Stimulated activated CD4-positive, alpha-beta T cell treated with anti-CD3 and anti-CD28 coated beads, Interleukin-15, amount 100 ng/mL, for 1 hour (primary cell): ENCODE results near the gene SNRPE.

ENCODE experiments used
- DNase-seq, 2 donors: peaks; one replicate each; pipeline ENCODE4 v3.0.0-alpha.2; 2020; ENCODE audit warnings: low read depth in 1 of 2, low spot score in 1 of 2

SNRPE gene

DNA sequence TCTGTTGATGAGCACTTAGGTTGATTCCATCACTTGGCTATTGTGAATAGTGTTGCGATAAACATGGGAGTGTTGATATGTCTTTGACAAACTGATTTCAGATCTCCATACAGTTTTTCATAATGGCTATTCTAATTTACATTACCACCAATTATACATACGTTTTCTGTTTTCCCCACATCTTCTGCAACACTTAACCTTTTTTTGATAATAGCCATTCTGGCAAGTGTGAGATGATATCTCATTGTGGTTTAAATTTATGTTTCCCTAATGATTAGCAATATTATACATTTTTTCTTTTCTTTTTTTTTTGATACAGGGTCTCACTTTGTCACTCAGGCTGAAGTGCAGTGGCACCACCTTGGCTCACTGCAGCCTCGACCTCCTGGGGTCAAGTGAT, 17.0 kb downstream of the SNRPE start:
- no peak for DNase-seq

- DNase-seq = no peak
Measured at GRCh38 chr1:203880606-203881005, 19.2 kb downstream of the SNRPE start.

- DNase-seq = no peak
Measured at GRCh38 chr1:203888807-203889251, 27.4 kb downstream of the SNRPE start.

- no peak for DNase-seq
Measured at GRCh38 chr1:203891950-203892349, 30.6 kb downstream of the SNRPE start.

- no peak for DNase-seq
Measured at GRCh38 chr1:203898458-203899352, 37.3 kb downstream of the SNRPE start.

DNA sequence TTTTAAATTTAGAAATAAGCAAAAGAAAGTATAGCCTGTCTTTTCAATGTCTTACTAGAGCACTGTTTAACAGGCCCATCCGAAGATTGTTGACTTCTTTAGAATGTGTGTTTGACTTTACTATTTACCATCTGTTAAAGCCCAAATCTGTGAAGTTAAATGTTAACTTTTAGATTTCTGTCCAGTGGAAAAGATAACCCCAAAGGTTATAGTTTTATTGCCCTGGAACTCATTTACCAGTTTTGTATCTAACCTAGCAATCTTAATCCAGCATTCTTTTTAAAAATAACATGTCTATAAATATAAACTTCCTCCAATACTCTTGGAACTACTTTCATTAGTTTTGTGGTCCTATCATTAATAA, 37.9 kb downstream of the SNRPE start:
- no peak for DNase-seq

DNA sequence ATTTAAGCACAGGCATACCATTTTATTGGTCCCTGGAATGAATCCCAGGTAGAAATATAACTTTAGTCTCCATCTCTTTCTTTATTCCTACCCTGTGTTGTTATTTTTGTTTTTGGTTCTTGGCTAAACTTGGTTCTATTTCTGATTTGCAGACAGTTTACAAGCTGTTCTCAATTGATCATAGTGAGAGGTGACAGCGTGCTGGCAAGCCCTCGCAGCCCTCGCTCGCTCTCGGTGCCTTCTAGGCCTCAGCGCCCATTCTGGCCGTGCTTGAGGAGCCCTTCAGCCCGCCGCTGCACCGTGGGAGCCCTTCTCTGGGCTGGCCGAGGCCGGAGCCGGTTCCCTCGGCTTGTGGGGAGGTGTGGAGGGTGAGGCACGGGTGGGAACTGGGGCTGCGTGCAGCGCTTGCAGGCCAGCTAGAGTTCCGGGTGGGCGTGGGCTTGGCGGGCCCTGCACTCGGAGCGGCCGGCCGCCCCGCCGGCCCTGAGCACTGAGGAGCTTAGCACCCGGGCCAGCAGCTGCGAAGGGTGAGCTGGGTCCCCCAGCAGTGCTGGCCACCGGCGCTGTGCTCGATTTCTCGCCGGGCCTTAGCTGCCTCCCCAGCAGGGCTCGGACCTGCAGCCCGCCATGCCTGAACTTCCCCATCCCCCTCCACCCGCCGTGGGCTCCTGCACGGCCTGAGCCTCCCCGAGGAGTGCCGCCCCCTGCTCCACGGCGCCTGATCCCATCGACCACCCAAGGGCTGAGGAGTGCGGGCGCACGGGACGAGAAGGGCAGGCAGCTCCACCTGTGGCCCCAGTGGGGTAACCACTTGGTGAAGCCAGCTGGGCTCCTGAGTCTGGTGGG, 38.7 kb downstream of the SNRPE start:
- DNase-seq = no peak

- no peak for DNase-seq
Measured at GRCh38 chr1:203901581-203901980, 40.2 kb downstream of the SNRPE start.

GRCh38 chr1:203905275-203905674, 43.9 kb downstream of the SNRPE start:
- DNase-seq = no peak

- no peak for DNase-seq
Measured at GRCh38 chr1:203906932-203907331, 45.5 kb downstream of the SNRPE start.

DNA sequence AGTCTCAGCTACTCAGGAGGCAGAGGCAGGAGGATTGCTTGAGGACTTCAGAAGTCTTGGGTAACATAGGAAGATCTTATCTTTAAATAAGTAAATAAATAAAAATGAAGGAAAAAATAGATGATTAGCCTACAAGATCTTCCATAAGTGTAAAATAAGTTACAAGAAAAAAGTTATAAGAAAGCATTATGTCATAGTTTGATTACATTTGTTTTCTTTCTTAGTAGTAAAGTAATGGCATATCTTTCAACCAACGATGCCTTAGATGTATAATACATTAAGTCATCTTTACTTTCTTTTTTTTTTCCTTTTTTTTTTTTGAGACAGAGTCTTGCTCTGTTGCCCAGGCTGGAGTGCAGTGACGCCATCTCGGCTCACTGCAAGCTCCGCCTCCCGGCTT, 46.5 kb downstream of the SNRPE start:
- DNase-seq = no peak

DNA sequence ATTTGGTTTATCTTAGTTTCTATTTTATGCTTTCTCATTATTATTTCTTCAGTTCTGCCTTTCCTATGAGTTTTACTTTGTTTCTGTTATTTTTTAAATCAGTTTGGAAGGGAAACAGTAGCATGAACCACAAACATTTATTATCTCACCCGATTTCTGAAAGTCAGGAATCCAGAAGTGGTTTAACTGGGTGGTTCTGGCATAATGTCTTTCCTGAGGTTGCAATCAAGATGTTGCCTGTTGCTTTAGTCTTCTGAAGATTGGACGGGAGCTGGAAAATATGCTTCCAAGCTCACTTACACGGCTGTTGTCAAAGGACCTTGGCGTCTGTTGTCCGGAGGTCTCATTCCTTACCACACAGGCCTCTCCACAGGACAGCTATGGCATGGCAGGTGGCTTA, 50.4 kb downstream of the SNRPE start:
- no peak for DNase-seq

DNA sequence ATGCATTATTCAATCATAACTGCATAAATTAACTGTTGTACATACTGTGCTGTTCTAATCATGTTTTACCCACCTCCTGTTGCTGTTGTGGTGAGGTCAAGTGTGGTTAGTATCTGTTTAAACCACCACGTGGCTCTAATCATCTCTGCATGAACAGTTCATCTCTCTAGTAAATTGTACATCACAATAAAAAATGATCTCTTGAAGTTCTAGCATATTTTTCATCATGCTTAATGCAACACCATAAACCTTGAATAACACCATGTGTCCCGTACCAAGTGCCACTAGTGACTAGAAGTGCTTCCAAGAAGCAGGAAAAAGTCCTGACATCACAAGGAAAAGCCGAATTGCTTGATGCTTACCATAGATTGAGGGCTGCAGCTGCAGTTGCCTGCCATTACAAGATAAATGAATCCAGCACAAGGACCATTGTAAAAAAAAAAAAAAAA, 51.7 kb downstream of the SNRPE start:
- no peak for DNase-seq

- DNase-seq = no peak
Measured at GRCh38 chr1:203914292-203914691, 52.9 kb downstream of the SNRPE start.

- DNase-seq = no peak
Measured at GRCh38 chr1:203915811-203916210, 54.4 kb downstream of the SNRPE start.

GRCh38 chr1:203916756-203917155, 55.4 kb downstream of the SNRPE start:
- no peak for DNase-seq
